Smooth muscle cell of the umbilical artery (primary cell): ENCODE measurements around the gene PLLP. TPM values are rescaled to one million over a fixed set of nuclear protein-coding genes. Genes with fewer than 3 reads are reported as not detected.

Experiments used
- total RNA-seq: library from RNA; depleted of rRNA; stranded (reverse); fragments of >200 nt; gene quantifications from 2 replicates; pipeline ENCODE4 v1.2.3, GENCODE V29; 2014

PLLP gene
- not detected in 2 replicates for total RNA-seq

GRCh38 chr16:57284209-57284951 is at the start of gene PLLP:
TSS of gene PLLP (minus strand) at chr16:57284672. CDS start at chr16:57284540, 132 bp downstream.

GRCh38 chr16:57244767-57245471 is 39.6 kb downstream of the PLLP start, which contains the start of gene ARL2BP:
TSS of gene ARL2BP (plus strand) at chr16:57245259. CDS start at chr16:57245368, 109 bp downstream.

Other genes starting within 250 kb of the PLLP start
- 9.8 and 22.3 TPM in 2 replicates for gene CPNE2, start 192.1 kb downstream of the PLLP start, total RNA-seq
- 59.4 and 80.0 TPM in 2 replicates for gene PSME3IP1, start 98.6 kb downstream of the PLLP start, total RNA-seq
- 51.7 and 64.6 TPM in 2 replicates for gene RSPRY1, start 98.3 kb downstream of the PLLP start, total RNA-seq
- 69.8 and 71.0 TPM in 2 replicates for gene ARL2BP, start 39.4 kb downstream of the PLLP start, total RNA-seq
- not detected in 2 replicates for gene CCL22, start 74.1 kb upstream of the PLLP start, total RNA-seq
- under 0.01 and 0.18 TPM in 2 replicates for gene CX3CL1, start 87.8 kb upstream of the PLLP start, total RNA-seq
- gene CCL17, start 120.1 kb upstream of the PLLP start, total RNA-seq: not detected in 2 replicates
- 40.7 and 44.9 TPM in 2 replicates for gene CIAPIN1, start 162.7 kb upstream of the PLLP start, total RNA-seq
- gene COQ9, start 162.8 kb upstream of the PLLP start, total RNA-seq: 44.5 and 48.1 TPM in 2 replicates
- gene POLR2C, start 178.0 kb upstream of the PLLP start, total RNA-seq: 107 and 108 TPM in 2 replicates
- gene DOK4, start 201.8 kb upstream of the PLLP start, total RNA-seq: 36.4 and 38.6 TPM in 2 replicates